GM21737 (cell line): ENCODE measurements around the gene CDK9.

Source experiments
- ATAC-seq: cut with Tn5 transposase; IDR thresholded peaks from one replicate; pipeline ENCODE4 v1.9.1; 2021; ENCODE audit warnings: mild to moderate bottlenecking, moderate library complexity; ENCODE audit not compliant: unreplicated experiment

CDK9 gene

DNA sequence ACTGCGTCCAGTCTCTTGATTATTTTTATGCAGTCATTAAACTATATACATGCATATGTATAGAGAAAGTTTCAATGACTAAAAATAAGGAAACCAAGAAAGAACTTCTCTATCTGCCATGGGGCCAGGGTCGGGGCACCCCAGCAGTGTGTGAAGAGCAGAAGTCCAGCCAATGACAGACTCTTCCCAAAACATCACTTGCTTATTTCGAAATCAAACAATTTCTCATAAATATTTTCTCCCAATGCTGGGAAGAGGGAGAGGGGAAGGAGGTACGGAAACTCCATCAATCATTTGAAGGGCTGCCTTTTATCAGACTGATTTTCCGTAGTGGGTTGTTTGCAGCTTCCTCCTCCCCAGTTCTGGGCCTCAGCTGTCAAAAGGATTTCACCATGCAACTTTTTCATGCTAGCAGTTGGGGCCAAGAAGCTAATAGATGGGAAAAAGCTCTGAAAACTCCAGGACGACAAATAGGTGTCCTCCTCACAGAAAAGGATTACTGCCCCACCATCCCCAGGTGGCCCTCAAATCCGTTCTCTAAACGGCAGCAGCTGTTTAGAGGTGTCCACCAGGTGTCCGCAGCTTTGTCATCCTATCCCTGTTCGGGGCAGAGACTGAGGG is 16.2 kb downstream of the CDK9 start:
- ATAC-seq = no peak

DNA sequence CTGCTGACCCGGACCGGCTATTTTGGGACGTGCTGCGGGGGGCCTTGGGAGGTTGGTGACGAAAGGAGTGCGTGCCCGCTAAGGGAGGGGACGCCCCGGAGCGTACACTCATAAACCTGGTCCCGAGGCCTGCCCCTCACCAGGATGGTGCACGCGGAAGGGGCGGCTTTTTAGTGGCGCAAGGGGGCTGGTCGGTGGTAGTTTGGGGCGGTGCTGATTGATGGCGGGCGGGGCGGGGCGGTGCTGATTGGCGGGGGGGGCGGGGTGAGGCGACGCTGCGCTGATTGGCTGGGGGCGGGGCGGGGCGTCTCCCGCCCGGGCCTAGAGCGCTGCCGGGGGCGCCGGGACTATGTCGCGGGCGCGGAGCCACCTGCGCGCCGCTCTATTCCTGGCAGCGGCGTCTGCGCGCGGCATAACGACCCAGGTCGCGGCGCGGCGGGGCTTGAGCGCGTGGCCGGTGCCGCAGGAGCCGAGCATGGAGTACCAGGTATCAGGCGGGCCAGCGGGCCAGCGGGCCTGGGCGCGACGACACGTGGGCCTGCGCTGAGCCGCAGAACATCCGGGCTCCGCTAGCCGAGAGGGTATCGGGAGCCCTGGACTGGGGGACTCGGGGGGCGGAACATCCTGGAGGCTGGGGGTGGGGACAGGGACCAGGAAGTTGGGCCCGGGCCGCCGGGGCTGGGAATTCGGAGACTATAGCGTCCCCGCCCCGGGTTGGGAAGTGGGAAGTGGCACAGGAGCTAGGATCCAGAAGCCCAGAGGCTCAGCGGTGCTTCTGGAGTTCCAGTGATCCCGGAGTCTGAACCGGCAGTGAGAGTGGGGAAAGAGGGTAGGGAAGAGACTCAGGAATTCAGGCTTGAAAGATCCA is 17.0 kb downstream of the CDK9 start, which contains the start of gene FPGS:
Gene FPGS (plus strand): TSS at position 307 of the 868 bp plus-strand sequence. CDS start 43 bp downstream, at position 350.
- ATAC-seq = peak; percentile 69

DNA sequence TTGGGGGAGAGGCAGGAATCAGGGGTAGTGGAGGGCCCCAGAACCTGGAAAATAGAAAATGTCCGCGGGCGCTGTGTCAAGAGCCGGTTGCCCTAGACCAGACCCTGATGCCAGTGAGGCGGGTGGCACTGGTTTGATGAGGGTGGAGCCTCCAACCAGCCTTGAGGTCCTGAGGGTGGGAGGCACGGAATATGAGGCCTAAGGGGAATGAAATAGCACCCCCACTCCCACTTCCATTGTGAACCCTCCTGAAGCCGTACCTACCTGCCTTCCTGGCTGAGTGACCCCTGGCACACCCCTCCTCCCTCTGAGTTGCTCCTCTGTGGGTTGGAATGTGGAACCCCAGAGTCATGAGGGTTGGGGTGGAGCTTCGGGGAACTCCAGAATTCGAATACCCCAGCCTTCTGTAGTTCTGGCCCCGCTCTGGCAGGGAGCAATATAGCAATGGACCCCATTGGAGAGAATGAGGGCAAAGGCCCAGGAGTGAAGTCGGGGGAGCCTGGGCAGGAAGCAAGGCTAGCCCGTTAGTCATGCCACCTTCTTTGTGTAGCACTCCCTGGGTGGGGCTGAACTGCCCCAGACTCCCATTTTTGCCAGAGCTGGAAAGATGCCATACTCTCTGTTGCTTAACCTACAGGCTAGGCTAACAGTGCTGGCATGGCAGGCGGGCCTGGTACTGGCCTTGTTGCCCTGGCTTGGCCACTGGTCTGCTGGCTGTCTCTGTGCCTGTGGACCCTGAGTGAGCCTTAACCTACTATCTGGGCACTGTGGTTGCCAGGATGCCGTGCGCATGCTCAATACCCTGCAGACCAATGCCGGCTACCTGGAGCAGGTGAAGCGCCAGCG is 17.9 kb downstream of the CDK9 start:
- ATAC-seq = no peak

DNA sequence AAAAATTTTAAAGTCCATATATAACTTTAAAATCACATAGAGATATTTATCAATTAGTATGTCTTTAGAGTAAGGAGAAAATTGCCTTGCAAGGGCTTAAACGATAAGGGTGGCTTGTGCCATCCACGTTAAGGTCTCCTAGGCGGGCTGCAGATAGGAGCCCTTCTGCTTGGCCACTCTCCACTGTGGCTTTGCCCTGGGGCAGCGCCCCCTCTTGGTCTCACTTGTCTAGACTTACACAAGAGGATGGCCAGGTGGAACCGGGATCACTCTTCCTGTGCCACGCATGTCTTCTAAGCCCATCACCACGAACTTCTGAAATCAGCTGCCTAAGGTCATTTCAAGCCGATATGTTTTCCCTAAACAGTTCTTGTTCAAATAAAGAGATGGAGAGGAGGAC is 19.8 kb downstream of the CDK9 start:
- no peak for ATAC-seq

DNA sequence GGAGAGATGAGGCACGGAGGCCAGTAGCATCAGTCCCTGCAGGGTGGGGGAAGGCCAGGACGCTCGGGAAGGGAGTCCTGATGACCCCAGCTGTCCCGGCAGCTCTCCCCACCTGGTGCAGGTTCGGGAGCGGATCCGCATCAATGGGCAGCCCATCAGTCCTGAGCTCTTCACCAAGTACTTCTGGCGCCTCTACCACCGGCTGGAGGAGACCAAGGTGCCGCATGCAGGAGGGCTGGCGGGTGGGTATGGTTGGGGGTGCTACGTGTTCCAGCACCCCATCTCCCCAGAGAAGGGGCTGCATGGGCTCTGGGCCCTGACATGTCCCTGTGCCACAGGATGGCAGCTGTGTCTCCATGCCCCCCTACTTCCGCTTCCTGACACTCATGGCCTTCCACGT is 21.0 kb downstream of the CDK9 start:
- ATAC-seq = no peak

DNA sequence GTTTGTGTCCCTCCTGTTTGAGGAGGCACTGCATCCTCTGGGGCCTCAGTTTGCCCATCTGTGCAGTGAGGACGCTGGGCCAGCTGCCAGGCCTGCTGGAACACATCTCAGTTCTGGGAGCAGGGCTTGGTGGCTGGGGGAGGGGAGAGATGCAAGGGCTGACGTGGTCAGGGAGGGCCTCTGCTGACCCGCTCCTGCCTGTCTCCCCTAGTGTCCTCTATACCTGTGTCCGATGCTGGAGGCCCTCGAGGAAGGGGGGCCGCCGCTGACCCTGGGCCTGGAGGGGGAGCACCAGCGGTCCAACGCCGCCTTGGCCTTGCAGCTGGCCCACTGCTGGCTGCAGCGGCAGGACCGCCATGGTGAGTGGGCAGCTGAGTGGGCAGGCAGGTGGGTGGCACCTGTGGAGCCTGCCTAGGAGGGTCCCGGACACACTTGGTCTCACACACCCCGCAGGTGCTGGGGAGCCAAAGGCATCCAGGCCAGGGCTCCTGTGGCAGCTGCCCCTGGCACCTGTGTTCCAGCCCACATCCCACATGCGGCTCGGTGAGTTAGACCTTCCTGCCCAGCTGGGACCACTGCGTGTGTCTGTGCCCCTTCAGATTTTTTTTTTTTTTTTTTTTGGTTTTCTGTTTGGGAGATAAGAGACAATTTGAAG is 22.6 kb downstream of the CDK9 start:
- ATAC-seq = no peak

- ATAC-seq = no peak
Measured at GRCh38 chr9:127809002-127809539, 23.2 kb downstream of the CDK9 start.

- ATAC-seq = no peak
Measured at GRCh38 chr9:127809540-127810377, 23.9 kb downstream of the CDK9 start.

GRCh38 chr9:127810378-127811187 is 24.7 kb downstream of the CDK9 start:
- no peak for ATAC-seq

GRCh38 chr9:127812011-127812410 is 26.2 kb downstream of the CDK9 start:
- no peak for ATAC-seq

GRCh38 chr9:127812936-127813675 is 27.3 kb downstream of the CDK9 start:
- no peak for ATAC-seq

DNA sequence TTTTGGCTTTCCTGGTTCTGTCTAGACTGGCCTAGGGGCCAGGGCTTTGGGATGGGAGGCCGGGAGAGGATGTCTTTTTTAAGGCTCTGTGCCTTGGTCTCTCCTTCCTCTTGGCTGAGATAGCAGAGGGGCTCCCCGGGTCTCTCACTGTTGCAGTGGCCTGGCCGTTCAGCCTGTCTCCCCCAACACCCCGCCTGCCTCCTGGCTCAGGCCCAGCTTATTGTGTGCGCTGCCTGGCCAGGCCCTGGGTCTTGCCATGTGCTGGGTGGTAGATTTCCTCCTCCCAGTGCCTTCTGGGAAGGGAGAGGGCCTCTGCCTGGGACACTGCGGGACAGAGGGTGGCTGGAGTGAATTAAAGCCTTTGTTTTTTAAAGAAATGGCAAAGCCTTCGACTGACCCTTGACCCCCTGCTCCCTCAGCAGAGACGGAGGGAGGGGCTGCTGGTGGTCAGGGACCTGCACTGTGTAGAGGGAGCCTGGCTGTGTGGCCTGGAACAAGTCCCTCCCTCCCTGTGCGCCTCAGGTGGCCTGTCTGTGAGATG is 27.9 kb downstream of the CDK9 start:
- no peak for ATAC-seq

DNA sequence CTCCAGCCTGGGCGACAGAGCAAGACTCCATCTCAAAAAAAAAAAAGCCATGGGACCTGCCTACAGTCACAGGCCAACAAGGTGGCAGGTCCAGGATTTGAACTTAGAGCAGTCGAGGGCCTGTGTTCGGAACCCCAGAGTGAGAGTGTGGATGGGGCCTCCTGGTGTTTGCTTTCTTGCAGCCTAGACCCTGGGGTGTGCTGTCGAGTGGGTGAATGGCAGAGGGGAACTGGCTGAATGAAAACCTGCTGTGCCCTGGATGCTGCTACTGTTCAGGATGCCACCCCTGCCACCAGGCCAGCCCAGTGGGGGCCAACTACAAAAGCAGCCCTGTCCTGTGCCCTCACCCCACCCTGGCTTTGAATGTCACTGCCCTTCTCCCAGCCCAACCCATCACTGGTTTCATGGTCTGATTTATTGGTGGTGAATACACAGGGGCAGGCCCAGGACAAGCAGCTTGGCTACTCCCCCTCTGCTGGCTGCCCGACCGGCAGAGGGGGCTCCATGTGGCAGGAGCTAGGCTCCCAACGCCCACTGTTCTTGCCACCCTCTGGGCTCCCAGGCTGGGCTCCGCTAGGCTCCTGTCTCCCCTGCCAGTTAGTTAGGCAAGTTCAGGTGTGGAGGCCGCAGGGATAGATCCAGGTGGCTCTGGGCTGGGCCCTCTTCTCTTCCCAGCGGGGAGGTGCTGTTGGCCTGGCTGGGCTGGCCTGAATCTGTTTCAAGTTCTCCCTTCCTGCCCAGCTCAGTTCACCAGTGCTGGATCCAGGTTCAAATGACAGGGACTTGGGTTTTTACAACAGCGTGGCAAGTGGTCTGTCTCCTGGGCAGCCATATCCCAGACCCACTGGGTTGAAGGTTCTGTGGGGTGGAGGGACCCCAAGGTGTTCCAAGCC is 29.0 kb downstream of the CDK9 start:
- ATAC-seq = no peak

DNA sequence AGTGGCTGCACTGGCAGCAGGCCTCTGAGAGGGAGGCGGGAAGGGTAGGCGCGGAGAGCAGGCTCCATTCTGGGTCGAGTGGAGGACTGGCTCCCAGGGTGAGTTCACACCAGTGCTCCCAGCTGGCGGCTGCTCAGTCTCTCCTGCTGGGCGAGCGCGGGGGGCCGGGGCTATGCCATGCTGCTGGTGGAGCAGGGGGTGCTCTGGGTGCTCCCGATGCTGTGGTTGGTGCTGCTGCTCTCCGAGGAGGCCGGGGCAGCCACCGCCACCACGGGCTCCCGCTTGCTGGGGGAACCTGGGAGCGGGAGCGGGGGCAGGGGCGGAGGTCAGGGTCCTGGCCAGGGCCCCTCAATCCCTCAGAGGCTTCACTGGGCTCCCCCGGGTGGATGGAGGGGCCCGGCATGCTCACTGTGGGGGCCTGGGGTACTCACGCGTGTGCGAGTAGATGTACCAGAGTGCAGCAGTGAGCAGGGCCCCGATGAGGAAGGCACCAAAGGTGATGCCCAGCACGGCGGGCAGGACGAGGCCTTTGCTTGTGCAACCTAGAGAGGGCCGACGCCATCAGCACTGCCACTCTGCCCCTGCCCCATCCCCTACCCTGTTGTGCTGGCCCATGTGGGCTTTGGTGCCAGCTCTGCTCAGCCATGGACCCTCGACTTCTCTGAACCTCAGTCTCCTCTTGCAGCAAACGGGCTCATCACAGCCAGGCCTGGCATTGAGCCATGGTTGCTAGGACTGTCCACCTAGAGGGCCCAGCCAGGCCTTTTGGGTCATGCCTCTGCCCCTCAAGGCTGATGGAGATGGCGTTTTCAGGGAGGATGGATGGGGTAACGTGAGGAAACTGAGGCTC is 29.9 kb downstream of the CDK9 start:
- ATAC-seq = no peak

GRCh38 chr9:127816362-127816725 is 30.5 kb downstream of the CDK9 start:
- ATAC-seq = no peak

GRCh38 chr9:127816728-127817127 is 30.9 kb downstream of the CDK9 start:
- ATAC-seq = no peak
